GM18498 (cell line): Measurements from ENCODE around the gene DEPDC1B.
"Not testable (repeated sequence)": the region's sequence is repeated elsewhere in the genome, so short reads cannot be mapped to it uniquely, and the experiment has no call there.

Experiments used
- ATAC-seq: cut with Tn5 transposase; IDR thresholded peaks from one replicate; pipeline ENCODE4 v1.9.1; 2021; ENCODE audit warnings: mild to moderate bottlenecking, moderate library complexity; ENCODE audit not compliant: unreplicated experiment

The DEPDC1B gene

GRCh38 chr5:60587312-60587711 lies 112.7 kb downstream of the DEPDC1B start:
- not testable (repeated sequence) for ATAC-seq

GRCh38 chr5:60586307-60586901 lies 113.6 kb downstream of the DEPDC1B start:
- peak; percentile 47 for ATAC-seq

- no peak for ATAC-seq
Measured at GRCh38 chr5:60585618-60586017, 114.3 kb downstream of the DEPDC1B start.

- no peak for ATAC-seq
Measured at GRCh38 chr5:60584304-60584703, 115.7 kb downstream of the DEPDC1B start.

- no peak for ATAC-seq
Measured at GRCh38 chr5:60583616-60584015, 116.3 kb downstream of the DEPDC1B start.

GRCh38 chr5:60578315-60578714 lies 121.7 kb downstream of the DEPDC1B start:
- ATAC-seq, result no peak

- no peak for ATAC-seq
Measured at GRCh38 chr5:60577116-60577515, 122.8 kb downstream of the DEPDC1B start.

- no peak for ATAC-seq
Measured at GRCh38 chr5:60576425-60576824, 123.5 kb downstream of the DEPDC1B start.

- no peak for ATAC-seq
Measured at GRCh38 chr5:60568646-60569045, 131.3 kb downstream of the DEPDC1B start.

- no peak for ATAC-seq
Measured at GRCh38 chr5:60563696-60564324, 136.2 kb downstream of the DEPDC1B start.

- not testable (repeated sequence) for ATAC-seq
Measured at GRCh38 chr5:60553291-60553690, 146.7 kb downstream of the DEPDC1B start.

- no peak for ATAC-seq
Measured at GRCh38 chr5:60551829-60552228, 148.1 kb downstream of the DEPDC1B start.

GRCh38 chr5:60551250-60551649 lies 148.7 kb downstream of the DEPDC1B start:
- no peak for ATAC-seq

- ATAC-seq, result no peak
Measured at GRCh38 chr5:60550311-60550710, 149.7 kb downstream of the DEPDC1B start.

- no peak for ATAC-seq
Measured at GRCh38 chr5:60549841-60550240, 150.1 kb downstream of the DEPDC1B start.
